Cardiac fibroblast (primary cell): Measurements from ENCODE around the gene CCNL2.

Source experiments
- DNase-seq, 2 donors: peaks; one replicate each; pipeline versions ENCODE4 v3.0.0 to v3.0.0-alpha.2; 2010; ENCODE audit warnings: low read depth in 2 of 2
- H3K4me3 ChIP-seq, 2 donors: replicated peaks in 1 of 2; 1 replicate in 1 of 2; 2 replicates in 1 of 2; pipeline ENCODE4 v1.5.1; 2011; ENCODE audit warnings: low read depth in 2 of 2, low read length in 2 of 2, mild to moderate bottlenecking in 2 of 2, moderate library complexity in 1 of 2
- CTCF ChIP-seq: IDR thresholded peaks from one replicate; pipeline ENCODE4 v1.5.1; 2011; ENCODE audit warnings: low read depth, mild to moderate bottlenecking, low read length, inconsistent platforms

CCNL2 gene

GRCh38 chr1:1344655-1345361 lies 54.3 kb downstream of the CCNL2 start:
- DNase-seq, result peak in 1 of 2 donors; percentile 87
- peak overlapping the region in 1 of 2 donors; percentile 4 for H3K4me3 ChIP-seq
- TF ChIP-seq CTCF, result peak; percentile 49

- TF ChIP-seq CTCF, result no peak
- no peak overlapping the region for H3K4me3 ChIP-seq
- no peak for DNase-seq
Observed at GRCh38 chr1:1343811-1344421, 55.2 kb downstream of the CCNL2 start.

- H3K4me3 ChIP-seq, result no peak overlapping the region
- no peak for DNase-seq
- no peak for TF ChIP-seq CTCF
Observed at GRCh38 chr1:1342584-1343115, 56.5 kb downstream of the CCNL2 start.

GRCh38 chr1:1342061-1342562 lies 57.0 kb downstream of the CCNL2 start:
- DNase-seq, result no peak
- H3K4me3 ChIP-seq, result no peak overlapping the region
- TF ChIP-seq CTCF, result no peak

- no peak overlapping the region for H3K4me3 ChIP-seq
- TF ChIP-seq CTCF, result no peak
- no peak for DNase-seq
Observed at GRCh38 chr1:1341549-1342021, 57.5 kb downstream of the CCNL2 start.

GRCh38 chr1:1340791-1341548 lies 58.2 kb downstream of the CCNL2 start:
- no peak for DNase-seq
- no peak overlapping the region for H3K4me3 ChIP-seq
- no peak for TF ChIP-seq CTCF
